Endothelial cell of umbilical vein (primary cell): Measurements from ENCODE around the gene AVPR1A. TPM values are rescaled to one million over a fixed set of nuclear protein-coding genes. Genes with fewer than 3 reads are reported as not detected.

Experiments
- BruUV-seq: library from RNA; stranded (reverse); fragments of 400-500 nt; replicated peaks from 2 replicates; lab custom pipeline; 2021; lab: Mats Ljungman, UMichigan
- CTCF ChIA-PET: fragments of 300-600, 350-600 bp; sonication (Branson Sonifier 250); formaldehyde crosslinking; loops from one replicate; lab custom pipeline; 2021; ENCODE audit warnings: antibody characterized with exemption, inconsistent platforms; lab: Charles Lee
- POLR2A ChIA-PET: fragments of 300-600, 350-600 bp; sonication (Branson Sonifier 250); formaldehyde crosslinking; loops from one replicate; lab custom pipeline; 2021; ENCODE audit warnings: antibody characterized with exemption, inconsistent platforms; lab: Charles Lee
- DNase-seq: peaks from one replicate; pipeline ENCODE4 v3.0.0-alpha.2; 2011; ENCODE audit warnings: low read depth, low spot score
- FAIRE-seq: peaks from 2 replicates; lab custom pipeline; 2011; peaks lifted over from hg19 to GRCh38; lab: Jason Lieb, UNC
- H2AFZ ChIP-seq: 2 replicates; pipeline ENCODE4 v1.6.0; 2012; ENCODE audit warnings: low read depth, low read length, control low read depth, inconsistent platforms
- H3K27ac ChIP-seq: 2 replicates; pipeline ENCODE4 v1.5.1; 2011; ENCODE audit warnings: low read depth, mild to moderate bottlenecking, control low read depth, low read length, moderate library complexity; ENCODE audit not compliant: insufficient read depth
- H3K27me3 ChIP-seq, 2 experiments: 2 replicates each; pipeline versions ENCODE4 v1.6.0 to v1.6.1; 2011; ENCODE audit warnings: low read length in 2 of 2, mixed read lengths in 1 of 2; ENCODE audit not compliant: control insufficient read depth in 2 of 2, insufficient read depth in 2 of 2
- H3K36me3 ChIP-seq, 2 experiments: 2 replicates in 1 of 2; 3 replicates in 1 of 2; pipeline ENCODE4 v1.5.1; 2011; ENCODE audit warnings: low read length in 2 of 2, mild to moderate bottlenecking in 1 of 2, moderate library complexity in 1 of 2; ENCODE audit not compliant: control insufficient read depth in 2 of 2, insufficient read depth in 2 of 2; ENCODE audit errors: extremely low read depth in 1 of 2
- H3K4me1 ChIP-seq: 3 replicates; pipeline ENCODE4 v1.5.1; 2011; ENCODE audit warnings: mild to moderate bottlenecking, low read length; ENCODE audit not compliant: control insufficient read depth, insufficient read depth; ENCODE audit errors: extremely low read depth
- H3K4me2 ChIP-seq: 2 replicates; pipeline ENCODE4 v1.6.1; 2011; ENCODE audit warnings: low read length, control low read depth, mixed read lengths; ENCODE audit not compliant: insufficient read depth
- H3K4me3 ChIP-seq, 3 experiments: fragments of 200-600 bp in 1 of 3; sonication (generic), shearing (Covaris generic) in 1 of 3; replicated peaks in 1 of 3; 2 replicates each; pipeline ENCODE4 v1.5.1; 2011 to 2016; ENCODE audit warnings: control low read depth in 3 of 3, low read length in 3 of 3, mild to moderate bottlenecking in 2 of 3, inconsistent platforms in 1 of 3, low read depth in 1 of 3, moderate library complexity in 1 of 3; ENCODE audit not compliant: insufficient read depth in 1 of 3
- H3K79me2 ChIP-seq: 2 replicates; pipeline ENCODE4 v1.6.0; 2012; ENCODE audit warnings: low read length, inconsistent platforms; ENCODE audit not compliant: control insufficient read depth, insufficient read depth
- H3K9ac ChIP-seq: replicated peaks from 2 replicates; pipeline ENCODE3; 2011; ENCODE audit warnings: low read length, control low read depth; ENCODE audit not compliant: insufficient read depth; ENCODE audit errors: extremely low read depth
- H3K9me1 ChIP-seq: replicated peaks from 3 replicates; pipeline ENCODE4 v1.6.0; 2011; ENCODE audit warnings: mild to moderate bottlenecking, low read length; ENCODE audit not compliant: control insufficient read depth, insufficient read depth; ENCODE audit errors: extremely low read depth
- H3K9me3 ChIP-seq: replicated peaks from 2 replicates; pipeline ENCODE4 v1.5.1; 2012; ENCODE audit warnings: low read length, inconsistent platforms; ENCODE audit not compliant: control insufficient read depth, insufficient read depth
- H4K20me1 ChIP-seq: replicated peaks from 2 replicates; pipeline ENCODE3; 2011; ENCODE audit warnings: mild to moderate bottlenecking, low read length; ENCODE audit not compliant: control insufficient read depth, insufficient read depth; ENCODE audit errors: extremely low read depth
- EZH2 ChIP-seq: IDR thresholded peaks from 2 replicates; pipeline ENCODE4 v1.6.1; 2012; ENCODE audit warnings: borderline replicate concordance, low read depth, mild to moderate bottlenecking, moderate library complexity, low read length, inconsistent platforms; ENCODE audit not compliant: severe bottlenecking
- FOS ChIP-seq: IDR thresholded peaks from 2 replicates; pipeline ENCODE4 v1.6.1; 2011; ENCODE audit warnings: mild to moderate bottlenecking, low read length, moderate library complexity, borderline replicate concordance; ENCODE audit not compliant: insufficient read depth
- GATA2 ChIP-seq: IDR thresholded peaks from 2 replicates; pipeline ENCODE4 v1.7.0; 2011; ENCODE audit warnings: low read depth, mild to moderate bottlenecking, moderate library complexity, mixed read lengths, low read length; ENCODE audit not compliant: insufficient read length, insufficient read depth
- JUN ChIP-seq: IDR thresholded peaks from 2 replicates; pipeline ENCODE4 v1.6.1; 2011; ENCODE audit warnings: borderline replicate concordance, low read depth; ENCODE audit not compliant: insufficient read length, insufficient read depth
- MYC ChIP-seq: IDR thresholded peaks from one replicate; pipeline ENCODE4 v1.6.1; 2011; ENCODE audit warnings: mild to moderate bottlenecking, low read depth, low read length
- POLR2A ChIP-seq: IDR thresholded peaks from 2 replicates; pipeline ENCODE4 v1.6.1; 2012; ENCODE audit warnings: low read depth, mild to moderate bottlenecking, control low read depth, low read length
- POLR2AphosphoS5 ChIP-seq: IDR thresholded peaks from 2 replicates; pipeline ENCODE4 v1.6.1; 2012; ENCODE audit warnings: low read depth, mild to moderate bottlenecking, control low read depth, low read length, moderate library complexity; ENCODE audit not compliant: insufficient read depth
- dilution Hi-C: fragments of 300-500 bp; cut with MboI; formaldehyde crosslinking; loops from one replicate; pipeline ENCODE4 v1.15.0; 2019; ENCODE audit warnings: low sequenced_read_pairs; ENCODE audit not compliant: extremely low pct_ligation_motif_present
- intact Hi-C: fragments of 100-400 bp; cut with micrococcal nuclease; formaldehyde crosslinking; loops from one replicate; pipeline ENCODE4 v1.10.0; 2022
- polyA plus RNA-seq, 4 experiments: library from polyadenylated mRNA; depleted of rRNA in 3 of 4; stranded (reverse) in 3 of 4; unstranded in 1 of 4; fragments of >200 nt; gene quantifications; 2 replicates each; pipeline versions ENCODE4 v1.2.1 to v1.2.3, GENCODE V29; 2011 to 2012; ENCODE audit warnings: missing spikeins in 1 of 4
- total RNA-seq: library from RNA; stranded (reverse); gene quantifications from 2 replicates; pipeline ENCODE4 v1.2.3, GENCODE V29; 2021
- TF ChIP-seq, protein P1 (sequence below), 2 donors: IDR thresholded peaks; 1 replicate in 1 of 2; 2 replicates in 1 of 2; pipeline ENCODE4 v1.5.1; 2011; ENCODE audit warnings: low read length in 2 of 2, mild to moderate bottlenecking in 2 of 2, moderate library complexity in 2 of 2, control low read depth in 1 of 2, inconsistent platforms in 1 of 2, low read depth in 1 of 2; ENCODE audit not compliant: insufficient read depth in 1 of 2; ENCODE audit errors: extremely low read depth in 1 of 2
- TF ChIP-seq, protein P2 (sequence below): IDR thresholded peaks from 2 replicates; pipeline ENCODE4 v1.6.1; 2011; ENCODE audit not compliant: insufficient read depth, insufficient read length

The AVPR1A gene
- total and polyA plus RNA-seq, 2 donors (not counting 3 experiments of a cell fraction or from before 2014, with no cell fraction given) = not detected

GRCh38 chr12:63129927-63130326 is 21.1 kb downstream of the AVPR1A start:
- DNase-seq (no peak), FAIRE-seq (no peak)
- Histone ChIP-seq H2AFZ (no peak overlapping the region), H3K4me1 (no peaks in the 10 kb centered on the region), H3K9me3 (no peaks in the 10 kb centered on the region), H3K9ac (no peak overlapping the region), H3K79me2 (no peaks in the 10 kb centered on the region), H3K4me3 (no peak overlapping the region), H3K4me2 (no peak overlapping the region), H3K27ac (no peak overlapping the region), H3K27me3 (no peaks in the 10 kb centered on the region), H3K36me3 (no peaks in the 10 kb centered on the region), H4K20me1 (no peaks in the 10 kb centered on the region), H3K9me1 (no peaks in the 10 kb centered on the region)
- ChIA-PET CTCF (no interaction called here), POLR2A (no interaction called here)
- intact Hi-C loops = no loop called here
- dilution Hi-C loops = no loop called here
- BruUV-seq = no TSS peak
- TF ChIP-seq EZH2 (no peak), POLR2AphosphoS5 (no peak), POLR2A (no peak), MYC (no peak), FOS (no peak), GATA2 (no peak), JUN (no peak)
- TF ChIP-seq, protein P1, sequence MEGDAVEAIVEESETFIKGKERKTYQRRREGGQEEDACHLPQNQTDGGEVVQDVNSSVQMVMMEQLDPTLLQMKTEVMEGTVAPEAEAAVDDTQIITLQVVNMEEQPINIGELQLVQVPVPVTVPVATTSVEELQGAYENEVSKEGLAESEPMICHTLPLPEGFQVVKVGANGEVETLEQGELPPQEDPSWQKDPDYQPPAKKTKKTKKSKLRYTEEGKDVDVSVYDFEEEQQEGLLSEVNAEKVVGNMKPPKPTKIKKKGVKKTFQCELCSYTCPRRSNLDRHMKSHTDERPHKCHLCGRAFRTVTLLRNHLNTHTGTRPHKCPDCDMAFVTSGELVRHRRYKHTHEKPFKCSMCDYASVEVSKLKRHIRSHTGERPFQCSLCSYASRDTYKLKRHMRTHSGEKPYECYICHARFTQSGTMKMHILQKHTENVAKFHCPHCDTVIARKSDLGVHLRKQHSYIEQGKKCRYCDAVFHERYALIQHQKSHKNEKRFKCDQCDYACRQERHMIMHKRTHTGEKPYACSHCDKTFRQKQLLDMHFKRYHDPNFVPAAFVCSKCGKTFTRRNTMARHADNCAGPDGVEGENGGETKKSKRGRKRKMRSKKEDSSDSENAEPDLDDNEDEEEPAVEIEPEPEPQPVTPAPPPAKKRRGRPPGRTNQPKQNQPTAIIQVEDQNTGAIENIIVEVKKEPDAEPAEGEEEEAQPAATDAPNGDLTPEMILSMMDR (IDR thresholded peaks at IDR 0.05; ENCODE audit: extremely low read depth in 1 of 2, insufficient read depth in 1 of 2, low read depth in 1 of 2, low read length in 2 of 2) = no peak
- TF ChIP-seq, protein P2, sequence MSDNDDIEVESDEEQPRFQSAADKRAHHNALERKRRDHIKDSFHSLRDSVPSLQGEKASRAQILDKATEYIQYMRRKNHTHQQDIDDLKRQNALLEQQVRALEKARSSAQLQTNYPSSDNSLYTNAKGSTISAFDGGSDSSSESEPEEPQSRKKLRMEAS = no peak
